HL-60 (cell line): ENCODE data around the gene HSPA2.

Experiments
- GABPA ChIP-seq: IDR thresholded peaks from 2 replicates; pipeline ENCODE4 v1.6.1; 2012; ENCODE audit warnings: low read depth
- POLR2AphosphoS5 ChIP-seq: IDR thresholded peaks from 2 replicates; pipeline ENCODE4 v1.6.1; 2012; ENCODE audit warnings: low read depth
- SPI1 ChIP-seq: IDR thresholded peaks from 2 replicates; pipeline ENCODE4 v1.6.1; 2012; ENCODE audit warnings: low read depth, mild to moderate bottlenecking, borderline replicate concordance
- TF ChIP-seq, protein P1 (sequence below): IDR thresholded peaks from one replicate; pipeline ENCODE4 v1.5.1; 2011; ENCODE audit warnings: low read length, control low read depth, inconsistent platforms; ENCODE audit not compliant: insufficient read depth

DNA sequence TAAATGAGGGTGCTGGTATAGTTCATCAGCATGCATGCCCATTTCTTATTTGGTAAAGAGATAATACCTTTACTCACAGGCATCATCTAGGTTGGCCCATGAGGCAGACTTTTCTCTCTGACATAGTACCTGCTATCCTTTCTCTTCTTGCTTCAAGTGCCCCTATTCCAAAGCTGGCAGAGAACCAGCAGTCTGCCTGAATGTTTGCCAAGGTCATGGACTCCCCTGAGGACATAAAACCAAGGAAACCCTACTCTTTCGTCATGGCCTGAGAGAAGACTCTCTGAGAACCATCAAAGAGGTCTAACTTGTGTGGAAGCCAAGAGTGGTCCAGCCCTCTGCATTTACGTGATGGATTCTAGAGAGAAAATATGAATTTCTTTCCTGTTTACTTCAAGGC lies 21.1 kb downstream of the HSPA2 start:
- TF ChIP-seq, protein P1, sequence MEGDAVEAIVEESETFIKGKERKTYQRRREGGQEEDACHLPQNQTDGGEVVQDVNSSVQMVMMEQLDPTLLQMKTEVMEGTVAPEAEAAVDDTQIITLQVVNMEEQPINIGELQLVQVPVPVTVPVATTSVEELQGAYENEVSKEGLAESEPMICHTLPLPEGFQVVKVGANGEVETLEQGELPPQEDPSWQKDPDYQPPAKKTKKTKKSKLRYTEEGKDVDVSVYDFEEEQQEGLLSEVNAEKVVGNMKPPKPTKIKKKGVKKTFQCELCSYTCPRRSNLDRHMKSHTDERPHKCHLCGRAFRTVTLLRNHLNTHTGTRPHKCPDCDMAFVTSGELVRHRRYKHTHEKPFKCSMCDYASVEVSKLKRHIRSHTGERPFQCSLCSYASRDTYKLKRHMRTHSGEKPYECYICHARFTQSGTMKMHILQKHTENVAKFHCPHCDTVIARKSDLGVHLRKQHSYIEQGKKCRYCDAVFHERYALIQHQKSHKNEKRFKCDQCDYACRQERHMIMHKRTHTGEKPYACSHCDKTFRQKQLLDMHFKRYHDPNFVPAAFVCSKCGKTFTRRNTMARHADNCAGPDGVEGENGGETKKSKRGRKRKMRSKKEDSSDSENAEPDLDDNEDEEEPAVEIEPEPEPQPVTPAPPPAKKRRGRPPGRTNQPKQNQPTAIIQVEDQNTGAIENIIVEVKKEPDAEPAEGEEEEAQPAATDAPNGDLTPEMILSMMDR: no peak
- TF ChIP-seq POLR2AphosphoS5 (no peak), SPI1 (no peak), GABPA (no peak)
